Airway epithelial cell (primary cell): ENCODE measurements around the gene HOMEZ. TPM values are rescaled to one million over a fixed set of nuclear protein-coding genes. Genes with fewer than 3 reads are reported as not detected.

Source experiments
- total RNA-seq: library from RNA; depleted of rRNA; stranded (reverse); fragments of >200 nt; gene quantifications from 2 replicates; pipeline ENCODE4 v1.2.3, GENCODE V29; 2015

Gene HOMEZ, protein sequence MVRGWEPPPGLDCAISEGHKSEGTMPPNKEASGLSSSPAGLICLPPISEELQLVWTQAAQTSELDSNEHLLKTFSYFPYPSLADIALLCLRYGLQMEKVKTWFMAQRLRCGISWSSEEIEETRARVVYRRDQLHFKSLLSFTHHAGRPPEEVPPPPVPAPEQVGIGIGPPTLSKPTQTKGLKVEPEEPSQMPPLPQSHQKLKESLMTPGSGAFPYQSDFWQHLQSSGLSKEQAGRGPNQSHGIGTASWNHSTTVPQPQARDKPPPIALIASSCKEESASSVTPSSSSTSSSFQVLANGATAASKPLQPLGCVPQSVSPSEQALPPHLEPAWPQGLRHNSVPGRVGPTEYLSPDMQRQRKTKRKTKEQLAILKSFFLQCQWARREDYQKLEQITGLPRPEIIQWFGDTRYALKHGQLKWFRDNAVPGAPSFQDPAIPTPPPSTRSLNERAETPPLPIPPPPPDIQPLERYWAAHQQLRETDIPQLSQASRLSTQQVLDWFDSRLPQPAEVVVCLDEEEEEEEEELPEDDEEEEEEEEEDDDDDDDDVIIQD
- 12.8 and 15.2 TPM in 2 replicates for total RNA-seq

DNA sequence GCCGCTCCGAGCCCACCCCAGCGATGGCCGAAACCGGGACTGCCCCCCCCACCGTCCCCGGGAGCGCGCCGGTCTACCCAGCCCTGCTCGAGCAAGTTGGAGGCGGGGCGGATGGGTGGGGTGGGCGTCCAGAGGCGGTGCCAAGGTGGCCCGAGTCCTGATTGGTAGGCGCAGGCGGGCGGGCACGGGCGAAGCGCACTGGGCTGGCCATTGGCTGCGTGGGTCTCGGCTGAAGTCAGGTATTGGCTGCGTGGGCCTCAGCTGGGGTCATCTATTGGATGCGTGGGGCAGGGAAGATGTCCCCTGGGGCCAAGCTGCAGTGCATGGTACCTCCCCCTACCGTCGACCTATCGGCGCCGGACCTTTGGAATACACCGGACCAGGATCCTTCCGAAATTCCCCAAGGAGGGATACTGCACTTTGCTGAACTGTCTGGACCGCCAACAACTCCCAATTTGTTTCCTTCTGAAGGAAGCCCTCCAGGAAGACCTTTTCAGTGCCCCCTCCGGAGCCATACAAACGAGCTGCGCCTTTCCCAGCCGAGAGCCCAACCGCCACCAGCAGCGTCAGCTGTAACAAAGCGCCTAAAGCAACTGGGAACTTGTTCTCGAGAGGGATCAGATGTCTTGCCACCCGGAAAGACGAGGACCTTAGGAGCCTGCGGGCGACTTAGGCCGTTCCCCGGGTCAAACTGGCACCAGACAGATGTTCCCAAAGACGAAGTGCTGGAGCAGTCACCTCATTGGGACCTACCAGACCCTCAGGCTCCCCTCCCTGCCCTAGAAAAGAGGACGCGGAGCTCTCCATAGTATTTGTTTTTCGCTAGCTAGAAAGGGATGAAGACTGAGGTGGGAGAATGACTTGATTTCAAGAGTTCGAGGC, at the start of gene HOMEZ:
HOMEZ (minus strand) TSS at position 113 of the 882 bp plus-strand sequence. CDS start 180 bp downstream, outside the sequence.

DNA sequence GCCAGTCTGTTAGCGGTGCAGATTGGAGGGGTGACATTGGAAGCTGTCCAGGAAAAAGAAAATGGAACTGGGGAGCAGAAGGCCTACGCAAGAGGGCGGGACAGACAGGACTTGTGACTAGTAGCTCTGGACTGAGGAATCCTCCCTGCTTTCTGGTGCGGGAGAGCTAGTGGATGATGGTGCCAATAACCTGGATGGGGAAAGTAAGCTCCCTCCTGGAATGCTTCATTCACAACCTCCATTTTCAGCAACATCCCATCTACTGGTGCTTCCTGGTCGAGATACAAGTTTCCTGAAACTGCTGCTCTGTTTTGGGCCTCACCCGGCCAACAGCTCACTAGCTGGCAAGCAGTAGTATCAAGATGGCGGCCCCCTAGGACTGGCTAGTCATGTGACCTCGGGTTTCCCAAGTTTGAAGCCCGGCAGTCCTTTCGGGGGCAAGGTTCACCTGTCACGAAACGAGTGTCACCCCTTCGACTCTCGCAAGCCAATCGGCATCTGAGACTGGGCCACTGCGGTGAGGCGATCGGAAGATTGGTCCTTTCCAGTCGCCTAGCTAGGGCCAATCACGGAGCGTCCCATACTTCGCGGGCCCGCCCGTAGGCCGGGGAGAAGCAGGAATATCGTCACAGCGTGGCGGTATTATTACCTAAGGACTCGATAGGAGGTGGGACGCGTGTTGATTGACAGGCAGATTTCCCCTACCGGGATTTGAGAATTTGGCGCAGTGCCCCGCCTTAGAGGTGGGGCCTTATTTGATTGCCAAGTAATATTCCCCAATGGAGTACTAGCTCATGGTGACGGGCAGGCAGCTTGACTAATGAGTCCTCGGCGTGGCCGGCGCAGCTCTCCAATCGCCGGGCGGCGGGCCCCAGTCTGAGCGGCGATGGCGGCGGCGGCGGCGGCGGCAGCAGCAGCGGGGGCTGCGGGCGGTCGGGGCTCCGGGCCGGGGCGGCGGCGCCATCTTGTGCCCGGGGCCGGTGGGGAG, 34.9 kb upstream of the HOMEZ start, which contains the start of gene PABPN1:
PABPN1 (plus strand) TSS at position 874 of the 988 bp plus-strand sequence; CDS start at position 887, 13 bp downstream.

DNA sequence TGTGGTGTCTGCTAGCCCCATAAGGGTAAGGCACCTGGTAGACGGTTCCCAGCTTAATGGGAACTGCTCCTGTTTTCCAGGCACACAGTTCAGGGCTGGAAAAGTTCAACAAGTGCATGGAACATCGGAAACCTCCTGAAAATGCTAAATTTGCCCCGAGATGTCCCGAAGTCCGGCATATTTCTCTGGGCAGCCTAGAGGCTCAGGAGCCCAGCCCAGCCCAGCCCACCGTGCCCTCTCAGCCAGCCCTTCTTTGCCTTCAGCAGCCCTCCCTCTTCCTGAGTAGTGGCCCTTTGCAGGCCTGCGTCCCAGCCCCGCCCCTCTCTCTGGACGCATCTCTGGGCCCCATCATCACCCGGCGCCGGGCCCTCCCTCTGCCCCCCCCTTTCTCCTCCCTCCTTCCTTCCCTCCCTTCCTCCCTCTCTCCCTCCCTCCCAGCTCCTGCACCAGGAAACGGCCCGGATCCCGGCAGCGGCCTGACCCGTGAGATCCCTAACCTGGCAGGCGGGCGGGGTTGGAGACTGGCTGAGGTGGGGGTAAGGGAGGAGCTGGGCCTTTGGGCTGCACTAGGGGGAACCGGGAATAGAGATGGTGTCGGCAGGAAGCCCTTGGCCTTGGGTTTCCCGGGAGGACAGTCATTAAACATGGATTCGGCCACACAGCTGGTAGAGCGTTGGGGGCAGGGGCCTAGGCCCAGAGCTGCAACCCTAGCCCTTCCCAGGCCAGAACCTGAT, 20.6 kb upstream of the HOMEZ start, which contains the start of gene BCL2L2:
BCL2L2 (plus strand) TSS at position 422 of the 734 bp plus-strand sequence. CDS start 935 bp downstream, outside the sequence.

GRCh38 chr14:23302290-23303225, 16.6 kb upstream of the HOMEZ start, which contains the start of gene PPP1R3E:
TSS of gene PPP1R3E (minus strand) at chr14:23302859. CDS start at chr14:23302576, 283 bp downstream.

DNA sequence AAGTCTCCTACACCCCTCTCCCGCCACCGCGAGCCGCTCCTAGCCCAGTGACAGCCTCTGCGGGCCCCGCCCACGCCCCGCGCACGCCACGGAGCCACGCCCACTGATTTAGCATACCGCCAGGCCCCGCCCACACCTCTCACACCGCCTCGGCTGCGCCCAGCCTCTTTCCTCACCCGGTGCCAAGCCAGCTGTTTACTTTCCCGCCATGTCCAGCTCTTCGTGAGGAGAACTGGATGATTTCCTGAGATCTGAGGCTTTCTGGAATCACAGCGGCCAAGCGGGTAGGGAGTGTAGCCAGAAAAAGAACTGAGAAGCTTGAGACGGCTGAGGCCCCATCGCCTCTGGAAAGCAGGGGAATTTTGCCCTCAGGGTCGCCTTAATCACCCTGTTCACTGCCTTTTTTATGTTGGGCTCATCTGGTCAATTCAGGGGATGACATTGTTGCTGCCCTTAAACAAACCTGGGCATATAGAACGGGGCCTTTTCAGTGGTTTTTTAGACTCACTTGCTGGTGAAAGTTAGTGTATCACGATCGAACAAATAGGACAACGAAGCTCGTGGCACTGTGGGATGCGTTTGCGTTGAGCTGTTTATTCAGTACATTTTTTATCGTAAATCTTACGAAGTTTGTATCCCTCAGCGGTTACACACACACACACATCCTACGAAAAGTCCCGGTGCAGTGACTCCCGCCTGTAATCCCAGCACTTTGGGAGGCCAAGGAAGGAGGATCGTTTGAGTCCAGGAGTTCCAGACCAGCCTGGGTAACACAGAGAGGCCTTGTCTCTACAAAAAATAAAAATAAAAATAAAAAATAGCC, 47.9 kb downstream of the HOMEZ start, which contains the start of gene RNF212B:
RNF212B (plus strand) TSS at position 165 of the 823 bp plus-strand sequence. CDS start 2,410 bp downstream, outside the sequence.

Other genes with a start within 250 kb of the HOMEZ start
- gene PSMB11, start 243.9 kb downstream of the HOMEZ start, total RNA-seq: not detected in 2 replicates
- 7.3 and 9.8 TPM in 2 replicates for gene CDH24, start 228.6 kb downstream of the HOMEZ start, total RNA-seq
- 60.9 and 67.5 TPM in 2 replicates for gene ACIN1, start 191.0 kb downstream of the HOMEZ start, total RNA-seq
- gene C14orf119, start 190.6 kb downstream of the HOMEZ start, total RNA-seq: 31.6 and 42.5 TPM in 2 replicates
- not detected in 2 replicates for gene CIROP, start 181.1 kb downstream of the HOMEZ start, total RNA-seq
- not detected in 2 replicates for gene CEBPE, start 166.9 kb downstream of the HOMEZ start, total RNA-seq
- 12.0 and 19.0 TPM in 2 replicates for gene SLC7A8, start 102.5 kb downstream of the HOMEZ start, total RNA-seq
- gene RNF212B, start 48.2 kb downstream of the HOMEZ start, total RNA-seq: not detected in 2 replicates
- gene PPP1R3E, start 16.7 kb upstream of the HOMEZ start, total RNA-seq: 2.4 and 7.5 TPM in 2 replicates
- 15.5 and 21.9 TPM in 2 replicates for gene BCL2L2, start 20.7 kb upstream of the HOMEZ start, total RNA-seq
- 41.6 and 51.3 TPM in 2 replicates for gene PABPN1, start 35.3 kb upstream of the HOMEZ start, total RNA-seq
- gene SLC22A17, start 66.8 kb upstream of the HOMEZ start, total RNA-seq: 3.8 and 5.4 TPM in 2 replicates
- 15.0 and 23.2 TPM in 2 replicates for gene EFS, start 79.0 kb upstream of the HOMEZ start, total RNA-seq
- not detected in 2 replicates for gene IL25, start 86.7 kb upstream of the HOMEZ start, total RNA-seq
- gene CMTM5, start 90.9 kb upstream of the HOMEZ start, total RNA-seq: not detected in 2 replicates
- not detected in 2 replicates for gene MYH6, start 122.1 kb upstream of the HOMEZ start, total RNA-seq
- not detected in 2 replicates for gene MYH7, start 149.5 kb upstream of the HOMEZ start, total RNA-seq
- gene NGDN, start 183.6 kb upstream of the HOMEZ start, total RNA-seq: 29.1 and 30.3 TPM in 2 replicates